Measurements from ENCODE around the gene TTC28.
"Not testable (repeated sequence)": the region's sequence is repeated elsewhere in the genome, so short reads cannot be mapped to it uniquely, and the experiment has no call there.

The TTC28 gene

DNA sequence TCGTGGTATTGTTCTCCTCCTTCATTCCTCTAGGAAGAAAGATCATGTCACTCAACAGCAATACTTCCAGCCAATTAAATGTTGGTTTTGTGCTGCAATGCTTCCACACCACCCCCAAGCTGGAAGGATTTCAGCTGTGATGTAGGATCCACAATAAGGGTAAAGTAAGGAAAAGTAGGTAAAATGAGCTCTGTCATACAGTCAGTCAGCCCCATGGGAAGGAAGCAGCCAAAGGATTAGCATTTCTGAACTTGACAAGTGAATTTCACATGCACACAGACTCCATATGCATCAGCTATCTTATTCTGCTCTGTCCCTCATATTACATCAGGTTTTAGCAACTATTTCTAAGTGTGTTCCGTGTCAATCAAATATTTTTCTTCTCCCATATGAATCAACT, 197.9 kb downstream of the TTC28 start:
- no peak for DNase-seq (ENCODE audit: low read depth)
- H3K4me3 ChIP-seq (ENCODE audit: low read length): no peak overlapping the region
- TF ChIP-seq, protein P1, sequence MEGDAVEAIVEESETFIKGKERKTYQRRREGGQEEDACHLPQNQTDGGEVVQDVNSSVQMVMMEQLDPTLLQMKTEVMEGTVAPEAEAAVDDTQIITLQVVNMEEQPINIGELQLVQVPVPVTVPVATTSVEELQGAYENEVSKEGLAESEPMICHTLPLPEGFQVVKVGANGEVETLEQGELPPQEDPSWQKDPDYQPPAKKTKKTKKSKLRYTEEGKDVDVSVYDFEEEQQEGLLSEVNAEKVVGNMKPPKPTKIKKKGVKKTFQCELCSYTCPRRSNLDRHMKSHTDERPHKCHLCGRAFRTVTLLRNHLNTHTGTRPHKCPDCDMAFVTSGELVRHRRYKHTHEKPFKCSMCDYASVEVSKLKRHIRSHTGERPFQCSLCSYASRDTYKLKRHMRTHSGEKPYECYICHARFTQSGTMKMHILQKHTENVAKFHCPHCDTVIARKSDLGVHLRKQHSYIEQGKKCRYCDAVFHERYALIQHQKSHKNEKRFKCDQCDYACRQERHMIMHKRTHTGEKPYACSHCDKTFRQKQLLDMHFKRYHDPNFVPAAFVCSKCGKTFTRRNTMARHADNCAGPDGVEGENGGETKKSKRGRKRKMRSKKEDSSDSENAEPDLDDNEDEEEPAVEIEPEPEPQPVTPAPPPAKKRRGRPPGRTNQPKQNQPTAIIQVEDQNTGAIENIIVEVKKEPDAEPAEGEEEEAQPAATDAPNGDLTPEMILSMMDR (IDR thresholded peaks at IDR 0.05; ENCODE audit: insufficient read depth, low read depth, low read length, missing control alignments): no peak

DNA sequence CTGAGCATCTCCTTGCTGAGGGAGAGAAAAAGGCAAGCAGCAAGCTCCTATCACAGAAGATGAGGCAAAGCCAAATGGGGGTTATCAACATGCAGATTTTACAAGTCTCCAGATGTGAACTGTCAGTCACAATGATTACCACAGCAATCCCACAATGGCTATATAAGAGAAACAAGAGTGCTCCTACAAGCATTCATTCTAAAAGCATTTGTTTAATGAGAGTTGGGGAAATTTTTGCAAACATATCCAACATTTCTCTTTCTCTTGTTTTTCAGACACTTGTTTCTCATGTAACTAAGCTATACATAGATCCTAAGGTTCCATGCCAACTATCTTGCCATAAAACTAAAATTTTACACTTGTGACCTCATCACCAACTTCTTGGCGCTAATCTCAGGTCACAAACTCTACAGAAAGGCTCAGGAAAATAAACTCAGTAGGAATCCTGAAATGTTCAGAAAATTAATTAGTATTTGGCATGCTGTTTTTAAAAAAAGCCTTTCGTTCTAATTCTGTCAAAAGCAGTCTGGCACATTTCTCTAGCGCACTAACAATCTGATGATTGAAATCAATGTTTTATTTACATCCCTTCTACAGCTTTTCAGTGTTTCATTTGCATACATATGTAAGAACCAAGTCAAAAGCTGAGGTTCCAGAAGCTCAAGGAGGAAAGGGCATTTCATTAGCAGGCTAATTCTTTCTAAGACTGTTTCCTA, 199.5 kb downstream of the TTC28 start:
- no peak overlapping the region for H3K4me3 ChIP-seq (ENCODE audit: low read length)
- TF ChIP-seq, protein P1 (IDR thresholded peaks at IDR 0.05; ENCODE audit: insufficient read depth, low read depth, low read length, missing control alignments): no peak
- DNase-seq (ENCODE audit: low read depth): no peak

DNA sequence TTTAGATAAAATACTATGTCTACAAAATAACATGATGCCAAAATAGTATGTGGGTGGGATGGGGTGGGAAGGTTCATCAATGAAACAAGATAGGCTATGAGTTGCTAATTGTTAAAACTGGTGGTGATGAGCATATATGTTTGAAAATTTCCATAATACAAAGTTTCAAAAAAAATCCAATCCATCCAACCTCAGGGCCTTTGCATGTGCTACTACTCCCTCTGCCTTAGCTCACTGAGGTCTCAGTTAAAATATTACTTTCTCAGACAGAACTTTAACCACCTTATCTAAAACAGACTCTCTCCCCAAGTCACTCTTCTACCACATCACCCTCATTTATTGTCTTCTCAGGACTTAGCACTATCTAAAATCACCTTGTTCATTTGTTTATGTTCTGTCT, 201.1 kb downstream of the TTC28 start:
- TF ChIP-seq, protein P1 (IDR thresholded peaks at IDR 0.05; ENCODE audit: insufficient read depth, low read depth, low read length, missing control alignments): no peak
- DNase-seq (ENCODE audit: low read depth): no peak
- H3K4me3 ChIP-seq (ENCODE audit: low read length): no peak overlapping the region

DNA sequence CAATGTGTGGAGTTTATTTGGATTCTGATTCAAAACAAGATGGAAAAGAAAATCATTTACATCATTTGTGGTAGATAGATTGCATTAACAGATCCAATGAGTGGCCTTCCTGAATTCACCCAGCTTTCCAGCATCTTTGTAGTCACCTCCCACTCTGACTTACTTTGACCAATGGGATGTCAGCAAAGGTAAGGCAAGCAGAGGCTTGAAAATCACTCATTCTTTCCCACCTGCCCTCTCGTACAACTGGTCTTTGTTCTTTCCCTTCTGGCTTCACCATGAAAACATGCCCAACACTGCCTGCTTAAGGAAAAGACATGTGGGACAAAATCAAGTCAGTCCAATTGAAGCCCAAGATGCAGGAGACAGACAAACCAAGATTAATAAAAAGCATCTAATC, 202.1 kb downstream of the TTC28 start:
- no peak overlapping the region for H3K4me3 ChIP-seq (ENCODE audit: low read length)
- TF ChIP-seq, protein P1 (IDR thresholded peaks at IDR 0.05; ENCODE audit: insufficient read depth, low read depth, low read length, missing control alignments): no peak
- DNase-seq (ENCODE audit: low read depth): peak; percentile 56

DNA sequence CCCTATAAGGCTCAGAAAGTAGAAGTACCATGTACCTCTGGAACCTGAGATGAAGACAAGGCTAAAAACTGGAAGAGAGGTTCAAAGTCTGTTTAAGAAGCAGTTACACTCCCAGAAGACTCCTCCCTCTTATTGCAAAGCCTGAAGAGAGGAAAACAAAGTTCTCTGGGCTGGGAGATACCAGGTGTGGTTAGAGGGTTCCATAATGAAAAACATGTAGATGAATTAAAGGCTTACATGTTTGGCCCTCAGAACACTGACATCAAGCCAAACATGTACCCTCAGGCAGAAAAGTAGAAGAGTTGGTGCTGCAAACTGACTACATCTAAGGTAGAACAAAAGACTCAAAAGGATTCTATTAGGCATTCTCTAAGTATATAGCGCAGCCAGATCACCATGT, 205.3 kb downstream of the TTC28 start:
- TF ChIP-seq, protein P1 (IDR thresholded peaks at IDR 0.05; ENCODE audit: insufficient read depth, low read depth, low read length, missing control alignments): no peak
- no peak overlapping the region for H3K4me3 ChIP-seq (ENCODE audit: low read length)
- DNase-seq (ENCODE audit: low read depth): no peak

DNA sequence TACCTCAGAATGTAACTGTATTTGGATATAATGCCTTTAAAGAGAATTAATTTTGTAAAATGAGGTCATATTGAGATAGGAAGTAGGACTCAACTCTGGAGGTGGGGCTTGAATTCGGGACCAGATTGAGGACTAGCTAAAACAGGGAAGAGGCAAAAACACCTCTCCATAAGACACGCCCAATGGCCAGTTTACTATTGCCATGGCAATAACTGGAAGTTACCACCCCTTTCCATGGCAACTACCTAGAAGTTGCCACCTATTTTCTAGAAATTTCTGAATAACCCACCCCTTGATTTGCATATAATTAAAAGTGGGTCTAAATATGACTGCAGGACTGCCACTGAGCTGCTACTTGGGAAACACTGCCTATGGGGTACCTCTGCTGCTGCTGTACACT, 206.4 kb downstream of the TTC28 start:
- no peak overlapping the region for H3K4me3 ChIP-seq (ENCODE audit: low read length)
- no peak for DNase-seq (ENCODE audit: low read depth)
- TF ChIP-seq, protein P1 (IDR thresholded peaks at IDR 0.05; ENCODE audit: insufficient read depth, low read depth, low read length, missing control alignments): no peak

DNA sequence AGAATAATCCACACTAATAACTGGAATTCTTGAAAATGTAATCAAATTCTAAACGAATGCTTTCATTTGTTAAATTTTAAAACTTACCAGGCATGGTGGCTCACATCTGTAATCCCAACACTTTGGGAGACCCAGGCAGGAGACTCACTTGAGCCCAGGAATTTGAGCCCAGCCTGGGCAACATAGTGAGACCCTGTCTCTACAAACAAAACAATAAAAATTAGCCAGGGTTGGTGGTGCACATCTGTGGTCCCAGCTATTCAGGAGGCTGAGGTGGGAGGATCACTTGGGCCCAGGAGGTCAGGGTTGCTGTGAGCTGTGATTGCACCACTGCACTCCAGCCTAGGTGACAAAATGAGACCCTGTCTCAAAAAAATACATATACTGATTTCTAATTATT, 212.6 kb downstream of the TTC28 start:
- H3K4me3 ChIP-seq (ENCODE audit: low read length); DNase-seq (ENCODE audit: low read depth): not testable (repeated sequence)
